ENCODE measurements around the gene OR11L1. TPM values are rescaled to one million over a fixed set of nuclear protein-coding genes. Genes with fewer than 3 reads are reported as not detected.

OR11L1 gene
- total RNA-seq, 1 donor from 2014 or later, result not detected

DNA sequence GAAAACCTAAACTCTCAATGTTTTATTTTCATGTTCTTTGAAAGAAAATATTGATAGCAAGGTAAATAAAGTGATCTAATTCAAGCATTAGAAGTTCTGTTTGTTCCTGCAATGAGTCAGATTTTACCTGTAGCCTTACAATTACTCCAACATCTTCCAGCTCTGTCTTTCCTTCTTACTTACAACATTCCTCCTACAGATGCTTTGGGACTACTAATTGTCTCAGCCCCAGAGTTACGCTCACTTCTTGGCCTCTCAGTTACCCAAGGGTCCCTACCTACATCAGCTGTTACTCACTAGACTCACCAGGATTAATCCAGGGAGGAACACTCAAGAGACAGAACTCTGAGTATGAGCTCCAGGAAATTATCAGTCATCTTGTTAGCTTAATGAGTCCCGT is 44.2 kb downstream of the OR11L1 start:
- DNase-seq, result no peak

Other genes with a start within 250 kb of the OR11L1 start
- not detected in 2 replicates for gene OR2G3, start 236.3 kb downstream of the OR11L1 start, total RNA-seq
- not detected in 2 replicates for gene OR13G1, start 162.2 kb downstream of the OR11L1 start, total RNA-seq
- not detected in 2 replicates for gene OR6F1, start 125.2 kb downstream of the OR11L1 start, total RNA-seq
- gene OR14K1, start 103.3 kb downstream of the OR11L1 start, total RNA-seq, result not detected in 2 replicates
- not detected in 2 replicates for gene OR14A2, start 93.8 kb downstream of the OR11L1 start, total RNA-seq
- not detected in 2 replicates for gene OR1C1, start 81.3 kb downstream of the OR11L1 start, total RNA-seq
- gene OR14A16, start 17.8 kb downstream of the OR11L1 start, total RNA-seq, result not detected in 2 replicates
- gene TRIM58, start 15.3 kb upstream of the OR11L1 start, total RNA-seq, result 0.17 and 0.37 TPM in 2 replicates
- gene OR2W3, start 53.7 kb upstream of the OR11L1 start, total RNA-seq, result not detected in 2 replicates
- not detected in 2 replicates for gene OR2T8, start 78.4 kb upstream of the OR11L1 start, total RNA-seq
- gene OR2AJ1, start 83.0 kb upstream of the OR11L1 start, total RNA-seq, result not detected in 2 replicates
- 0.17 TPM in 1 of 2 replicates, not detected in the other for gene OR2L8, start 107.0 kb upstream of the OR11L1 start, total RNA-seq
- gene OR2AK2, start 123.3 kb upstream of the OR11L1 start, total RNA-seq, result not detected in 2 replicates
- gene OR2L5, start 171.8 kb upstream of the OR11L1 start, total RNA-seq, result not detected in 2 replicates
- gene OR2L2, start 188.2 kb upstream of the OR11L1 start, total RNA-seq, result under 0.01 TPM in 1 of 2 replicates, not detected in the other
- gene OR2L3, start 204.9 kb upstream of the OR11L1 start, total RNA-seq, result not detected in 2 replicates

Measured in dermis blood vessel endothelial cell (primary cell).